HG03045 (cell line): ENCODE results near the gene GPR89A.
"Not testable (repeated sequence)": the region's sequence is repeated elsewhere in the genome, so short reads cannot be mapped to it uniquely, and the experiment has no call there.

Source experiments
- ATAC-seq: cut with Tn5 transposase; IDR thresholded peaks from one replicate; pipeline ENCODE4 v1.9.1; 2021; ENCODE audit warnings: mild to moderate bottlenecking, moderate library complexity; ENCODE audit not compliant: unreplicated experiment

Gene GPR89A

DNA sequence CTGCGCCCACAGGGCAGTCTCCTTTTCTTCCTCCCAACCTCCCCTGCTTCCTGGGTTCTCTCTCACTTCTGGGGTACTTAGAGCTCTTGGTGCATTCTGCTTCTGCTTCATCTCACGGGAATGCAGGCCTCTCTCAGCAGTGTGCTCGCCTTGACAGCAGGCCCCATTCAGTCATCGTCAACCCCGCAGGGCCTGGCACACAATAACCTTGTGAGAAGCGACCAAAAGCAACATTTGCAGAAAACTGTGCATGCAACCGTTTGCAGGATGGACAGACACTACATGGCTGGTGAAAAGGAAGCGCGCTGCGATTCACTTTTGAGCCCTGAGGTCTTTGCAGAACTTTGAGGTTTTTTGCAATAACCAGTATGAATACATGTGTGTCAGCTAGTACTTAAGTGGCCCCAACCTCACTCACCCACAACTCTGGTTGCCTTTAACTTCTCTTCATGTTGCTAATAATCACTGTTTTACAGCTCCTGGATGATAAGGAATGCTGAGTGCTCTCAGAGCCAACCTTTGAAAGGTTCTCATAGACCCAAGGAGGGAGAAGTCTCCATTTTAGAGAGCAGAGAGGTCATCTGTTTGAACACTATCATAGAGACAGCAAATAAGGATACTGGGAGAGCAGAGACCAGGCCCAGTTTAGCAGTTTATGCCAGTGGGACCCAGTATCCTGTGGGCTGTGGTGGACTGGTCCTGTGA is 109.0 kb downstream of the GPR89A start:
- ATAC-seq: no peak

DNA sequence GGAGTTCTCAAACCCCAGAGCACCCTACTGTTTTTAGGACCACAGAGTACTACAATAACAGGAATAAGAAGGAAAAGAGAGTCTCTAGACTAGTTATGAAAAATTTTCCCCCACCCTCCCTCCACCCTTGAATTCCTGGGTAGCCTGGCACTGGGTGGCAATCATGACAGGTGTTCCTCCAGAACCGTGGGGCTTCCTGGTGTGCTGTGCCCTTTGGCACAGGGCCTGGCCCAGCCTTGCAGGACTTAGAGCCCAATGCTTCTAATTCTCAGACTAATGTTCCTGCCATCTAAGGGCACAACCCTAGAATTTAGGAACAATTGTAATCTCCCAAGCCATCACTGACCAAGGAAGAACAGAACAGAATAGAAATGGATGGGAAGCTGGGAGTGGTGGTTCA is 110.0 kb downstream of the GPR89A start:
- no peak for ATAC-seq

DNA sequence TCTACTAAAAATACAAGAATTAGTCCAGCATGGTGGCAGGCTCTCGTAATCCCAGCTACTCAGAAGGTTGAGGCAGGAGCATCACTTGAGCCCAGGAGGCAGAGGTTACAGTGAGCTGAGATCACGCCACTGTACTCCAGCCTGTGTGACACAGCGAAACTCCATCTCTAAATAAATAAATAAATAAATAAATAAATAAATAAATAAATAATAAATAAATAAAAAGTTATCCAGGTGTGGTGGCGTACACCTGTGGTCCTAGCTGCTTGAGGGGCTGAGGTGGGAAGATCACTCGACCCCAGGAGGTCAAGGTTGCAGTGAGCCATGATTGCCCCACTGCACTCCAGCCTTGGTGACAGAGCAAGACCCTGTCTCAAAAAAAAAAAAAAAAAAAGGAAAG is 110.7 kb downstream of the GPR89A start:
- ATAC-seq: not testable (repeated sequence)

GRCh38 chr1:145719230-145720079 is 111.7 kb downstream of the GPR89A start, which contains the start of gene CD160:
TSS of gene CD160 (plus strand) at chr1:145719499. CDS start at chr1:145728328, 8,829 bp downstream.
- ATAC-seq: no peak
